Fibroblast of pulmonary artery (primary cell): ENCODE measurements around the gene KANSL3.

Experiments
- DNase-seq: peaks from one replicate; pipeline ENCODE4 v3.0.0-alpha.2; 2010; ENCODE audit warnings: low read depth
- H3K4me3 ChIP-seq: replicated peaks from 2 replicates; pipeline ENCODE4 v1.5.1; 2011; ENCODE audit warnings: low read depth, mild to moderate bottlenecking, control low read depth, low read length, moderate library complexity
- TF ChIP-seq, protein P1 (sequence below): IDR thresholded peaks from 2 replicates; pipeline ENCODE4 v1.5.1; 2011; ENCODE audit warnings: mild to moderate bottlenecking, control low read depth, low read length, inconsistent platforms; ENCODE audit errors: missing control alignments

Gene KANSL3

DNA sequence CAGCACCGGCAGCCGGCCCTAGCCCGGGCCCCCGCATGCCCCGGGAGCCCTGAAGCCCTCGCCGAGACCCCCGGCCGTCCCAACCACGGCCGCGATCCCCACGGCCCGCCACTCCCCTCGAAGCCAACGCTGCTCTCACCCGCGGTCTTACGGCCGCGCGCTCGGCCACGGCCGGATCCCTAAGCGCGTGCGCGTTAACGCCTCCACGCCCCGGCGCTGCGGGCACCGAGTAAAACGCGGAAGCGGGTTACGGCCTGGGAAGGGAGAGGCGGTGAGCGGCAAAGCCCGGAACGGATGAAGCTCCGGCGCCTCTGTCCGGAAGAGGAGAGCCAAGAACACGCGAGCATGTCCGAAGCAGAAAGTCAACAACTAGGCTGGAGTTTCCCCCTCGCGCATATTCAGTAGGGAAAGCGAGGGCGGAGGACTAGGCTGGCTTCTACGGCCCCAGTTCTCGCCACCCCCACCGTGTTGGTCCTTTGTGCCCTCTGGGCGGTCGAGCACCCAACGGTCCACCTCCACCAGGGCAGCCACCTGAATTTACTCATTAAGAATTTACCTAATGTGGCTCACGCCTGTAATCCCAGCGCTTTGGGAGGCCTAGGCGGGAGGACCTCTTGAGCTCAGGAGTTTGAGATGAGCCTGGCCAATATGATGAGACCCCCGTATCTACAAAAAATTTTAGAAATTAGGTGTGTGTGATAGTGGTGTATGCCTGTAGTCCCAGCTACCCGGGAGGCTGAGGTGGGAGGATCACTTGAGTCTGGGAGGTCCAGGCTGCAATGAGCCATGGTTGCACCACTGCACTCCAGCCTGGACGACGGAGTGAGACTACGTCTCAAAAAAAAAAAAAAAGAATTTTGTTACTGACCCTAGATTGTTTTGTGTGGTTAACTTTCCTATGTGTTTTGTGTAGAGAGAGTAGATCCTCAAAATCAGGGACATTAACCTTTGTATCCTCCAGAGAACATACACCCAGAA lies at the start of gene KANSL3:
Gene KANSL3 (minus strand): TSS at position 169 of the 978 bp plus-strand sequence. CDS start 1,177 bp downstream, outside the sequence.
- TF ChIP-seq, protein P1, sequence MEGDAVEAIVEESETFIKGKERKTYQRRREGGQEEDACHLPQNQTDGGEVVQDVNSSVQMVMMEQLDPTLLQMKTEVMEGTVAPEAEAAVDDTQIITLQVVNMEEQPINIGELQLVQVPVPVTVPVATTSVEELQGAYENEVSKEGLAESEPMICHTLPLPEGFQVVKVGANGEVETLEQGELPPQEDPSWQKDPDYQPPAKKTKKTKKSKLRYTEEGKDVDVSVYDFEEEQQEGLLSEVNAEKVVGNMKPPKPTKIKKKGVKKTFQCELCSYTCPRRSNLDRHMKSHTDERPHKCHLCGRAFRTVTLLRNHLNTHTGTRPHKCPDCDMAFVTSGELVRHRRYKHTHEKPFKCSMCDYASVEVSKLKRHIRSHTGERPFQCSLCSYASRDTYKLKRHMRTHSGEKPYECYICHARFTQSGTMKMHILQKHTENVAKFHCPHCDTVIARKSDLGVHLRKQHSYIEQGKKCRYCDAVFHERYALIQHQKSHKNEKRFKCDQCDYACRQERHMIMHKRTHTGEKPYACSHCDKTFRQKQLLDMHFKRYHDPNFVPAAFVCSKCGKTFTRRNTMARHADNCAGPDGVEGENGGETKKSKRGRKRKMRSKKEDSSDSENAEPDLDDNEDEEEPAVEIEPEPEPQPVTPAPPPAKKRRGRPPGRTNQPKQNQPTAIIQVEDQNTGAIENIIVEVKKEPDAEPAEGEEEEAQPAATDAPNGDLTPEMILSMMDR = no peak
- peak within 1 kb of the TSS; percentile 79 for H3K4me3 ChIP-seq
- DNase-seq = peak; percentile 96

DNA sequence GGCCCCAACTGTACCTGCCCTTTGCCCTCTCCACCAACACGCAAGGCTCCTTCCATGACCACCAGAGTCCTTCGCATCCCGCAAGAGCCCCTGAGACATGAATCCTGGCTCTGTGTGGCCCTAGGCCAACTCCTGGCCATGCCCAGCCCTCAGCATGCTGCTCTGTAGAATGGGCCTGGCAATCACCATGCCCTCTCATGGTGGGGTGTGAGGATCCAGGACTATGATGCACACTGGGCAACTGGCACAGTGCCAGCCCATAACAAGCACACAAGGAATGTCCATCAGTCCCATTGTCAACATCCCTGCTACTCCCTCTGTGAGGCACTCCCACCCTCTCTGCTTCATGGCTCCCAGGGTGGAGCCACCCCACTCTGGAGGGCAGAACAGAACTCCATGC lies 49.2 kb upstream of the KANSL3 start:
- H3K4me3 ChIP-seq = no peak overlapping the region
- TF ChIP-seq, protein P1 = no peak
- DNase-seq = no peak

DNA sequence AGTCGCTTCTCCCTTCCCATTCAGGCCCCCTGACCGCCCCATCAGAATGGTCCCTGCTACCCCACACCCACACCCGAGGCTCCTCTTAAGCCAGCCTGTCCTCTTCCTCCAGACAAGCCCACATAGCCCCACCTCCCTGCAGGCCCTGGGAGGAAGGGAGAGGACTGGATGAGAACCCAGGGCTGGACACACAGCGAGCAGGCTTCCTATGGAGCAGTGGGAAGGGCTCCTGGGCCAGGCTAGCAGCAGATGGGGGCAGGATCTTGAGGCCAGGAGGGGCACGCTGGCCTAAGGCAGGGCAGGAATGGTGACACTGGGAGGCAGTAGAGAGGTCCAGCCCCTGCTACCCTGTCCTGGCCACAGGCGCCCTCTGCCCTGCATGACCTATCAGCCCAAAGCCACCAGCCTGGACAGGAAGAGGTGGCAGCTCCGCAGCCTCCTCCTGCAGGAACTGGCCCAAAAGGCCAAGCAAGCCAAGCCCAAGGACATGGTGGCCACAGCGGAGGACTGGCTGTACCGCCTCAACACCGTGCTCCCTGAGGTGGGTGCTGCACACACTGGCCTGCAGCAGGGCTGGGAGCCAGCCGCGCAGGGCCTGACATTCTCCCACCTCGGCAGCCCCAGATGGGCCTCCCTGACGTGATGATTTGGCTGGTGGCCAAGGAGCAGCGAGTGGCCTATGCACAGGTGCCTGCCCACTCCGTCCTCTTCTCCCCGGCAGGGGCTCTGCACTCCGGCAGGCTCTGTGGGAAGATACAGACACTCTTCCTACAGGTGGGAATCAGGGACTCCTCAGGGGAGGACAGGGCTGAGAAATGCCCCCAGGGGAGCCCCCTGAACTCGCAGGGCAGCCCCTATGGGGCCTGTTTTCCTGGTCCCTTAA lies 47.7 kb upstream of the KANSL3 start:
- peak; percentile 39 for DNase-seq
- no peak overlapping the region for H3K4me3 ChIP-seq
- TF ChIP-seq, protein P1 = no peak

DNA sequence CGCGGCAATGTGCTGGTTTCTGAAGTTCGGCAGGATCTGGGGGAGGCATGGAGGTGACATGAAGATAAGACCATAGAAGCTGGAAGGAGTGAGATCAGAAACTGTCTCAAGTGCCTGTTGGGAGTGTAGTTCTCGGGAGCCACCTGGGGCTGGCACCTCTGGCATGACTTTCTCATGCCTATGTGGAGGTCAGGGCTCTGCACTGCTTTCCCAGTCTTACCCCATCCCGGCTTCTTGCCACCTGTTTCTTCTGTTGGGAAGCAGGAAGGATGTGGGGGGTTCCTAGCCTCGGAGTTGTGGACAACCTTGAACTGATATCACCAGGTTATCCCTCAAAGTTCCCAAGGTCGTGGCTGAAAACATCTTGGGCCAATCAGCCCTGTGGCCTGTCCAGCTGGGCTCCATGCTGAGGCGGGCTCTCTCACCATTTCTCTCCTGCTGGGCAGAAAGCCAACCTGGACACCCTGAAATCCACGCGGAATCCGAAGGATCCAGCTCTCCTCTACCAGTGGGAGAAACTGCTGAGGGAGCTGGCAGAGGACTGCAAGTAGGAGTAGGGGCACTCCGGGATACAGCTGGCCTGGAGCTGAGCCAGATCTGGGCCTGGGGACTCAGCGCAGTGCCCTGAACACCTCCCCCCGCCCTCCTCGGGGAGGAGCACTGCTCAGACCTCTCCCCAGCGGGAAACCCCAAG lies 46.9 kb upstream of the KANSL3 start:
- peak; percentile 13 for DNase-seq
- TF ChIP-seq, protein P1 = no peak
- no peak overlapping the region for H3K4me3 ChIP-seq

DNA sequence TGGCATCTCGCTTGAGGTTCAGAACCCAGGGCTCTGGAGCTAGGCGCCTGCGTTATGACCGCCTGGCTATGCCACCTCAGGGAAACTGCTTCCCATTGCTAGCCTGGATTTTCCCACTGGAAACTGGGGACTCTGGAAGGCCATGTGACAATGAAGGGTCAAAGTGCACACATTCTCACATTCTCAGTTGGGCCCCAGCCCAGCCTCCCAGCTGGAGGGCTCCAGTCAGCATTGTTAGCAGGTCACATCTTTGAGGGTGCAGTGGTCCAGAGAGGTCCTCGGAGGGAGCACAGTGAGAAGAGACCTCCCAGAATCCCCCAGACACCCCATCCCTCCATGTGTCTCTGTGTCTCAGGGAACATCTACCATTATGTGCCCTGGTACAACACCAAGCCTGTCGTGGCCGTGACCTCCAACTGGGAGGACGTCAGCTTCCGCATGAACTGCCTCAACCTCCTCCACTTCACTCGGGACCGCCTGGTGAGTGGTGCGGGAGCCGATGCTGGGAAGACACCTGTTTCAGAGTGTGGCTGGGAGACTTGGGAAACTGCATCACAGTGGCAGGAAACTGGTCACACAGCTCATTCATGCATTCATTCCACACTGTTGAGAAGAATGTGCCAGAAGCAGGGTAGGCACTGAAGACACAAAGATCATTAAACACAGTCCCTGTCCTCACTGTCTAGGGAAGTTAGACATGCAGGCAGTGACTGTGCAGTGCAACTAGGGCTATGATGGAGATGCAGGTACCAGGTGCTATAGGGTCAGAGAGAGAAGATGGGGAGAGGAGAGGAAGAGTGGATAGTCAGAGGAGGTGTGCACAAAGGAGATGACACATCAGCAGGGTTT lies 46.1 kb upstream of the KANSL3 start:
- TF ChIP-seq, protein P1 = no peak
- no peak for DNase-seq
- no peak overlapping the region for H3K4me3 ChIP-seq

DNA sequence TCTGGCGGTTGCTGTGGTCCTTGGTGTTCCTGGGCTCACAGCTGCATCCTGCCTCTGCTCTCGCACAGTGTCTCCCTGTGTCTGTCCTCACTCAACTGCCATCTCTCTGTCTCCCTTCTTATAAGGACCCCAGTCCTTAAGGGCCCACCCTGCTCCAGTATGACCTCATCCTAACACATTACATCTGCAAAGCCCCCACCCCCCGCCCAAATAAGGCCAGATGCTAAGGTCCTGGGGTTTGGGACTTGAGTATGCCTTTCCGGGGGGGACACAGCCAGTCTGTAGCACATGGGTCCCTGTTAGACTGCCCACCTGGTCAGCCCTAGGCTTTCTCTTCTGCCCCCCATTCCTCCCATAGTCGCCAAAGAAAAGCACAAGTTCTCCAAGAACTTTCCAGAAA lies 45.2 kb upstream of the KANSL3 start:
- TF ChIP-seq, protein P1 = no peak
- DNase-seq = no peak
- no peak overlapping the region for H3K4me3 ChIP-seq
